ENCODE data around the gene FLRT2.

FLRT2 gene

GRCh38 chr14:85529803-85530574, at the start of gene FLRT2:
Gene FLRT2, plus strand, starts transcription at chr14:85530144. Its CDS starts 91,371 bp downstream, at chr14:85621515.
- no peak for DNase-seq

GRCh38 chr14:85481471-85481870, 48.5 kb upstream of the FLRT2 start:
- no peak for DNase-seq

- DNase-seq = no peak
Observed at GRCh38 chr14:85482552-85482951, 47.4 kb upstream of the FLRT2 start.

- no peak for DNase-seq
Observed at GRCh38 chr14:85483037-85483436, 46.9 kb upstream of the FLRT2 start.

- no peak for DNase-seq
Observed at GRCh38 chr14:85483652-85484051, 46.3 kb upstream of the FLRT2 start.

- no peak for DNase-seq
Observed at GRCh38 chr14:85487215-85487614, 42.7 kb upstream of the FLRT2 start.

- DNase-seq = no peak
Observed at GRCh38 chr14:85501751-85502150, 28.2 kb upstream of the FLRT2 start.

- DNase-seq = no peak
Observed at GRCh38 chr14:85508863-85509262, 21.1 kb upstream of the FLRT2 start.

GRCh38 chr14:85512451-85512850, 17.5 kb upstream of the FLRT2 start:
- no peak for DNase-seq

- no peak for DNase-seq
Observed at GRCh38 chr14:85514487-85514886, 15.5 kb upstream of the FLRT2 start.

- no peak for DNase-seq
Observed at GRCh38 chr14:85516239-85517113, 13.5 kb upstream of the FLRT2 start.

- DNase-seq = no peak
Observed at GRCh38 chr14:85517114-85517688, 12.7 kb upstream of the FLRT2 start.

GRCh38 chr14:85519661-85520305, 10.2 kb upstream of the FLRT2 start:
- peak; percentile 14 for DNase-seq

- DNase-seq = no peak
Observed at GRCh38 chr14:85520581-85520980, 9.4 kb upstream of the FLRT2 start.

- no peak for DNase-seq
Observed at GRCh38 chr14:85523624-85524023, 6.3 kb upstream of the FLRT2 start.

GRCh38 chr14:85527006-85527405, 2.9 kb upstream of the FLRT2 start:
- no peak for DNase-seq

GRCh38 chr14:85527445-85528035, 2.4 kb upstream of the FLRT2 start:
- DNase-seq = no peak

GRCh38 chr14:85528080-85528896, 1.7 kb upstream of the FLRT2 start:
- DNase-seq = peak; percentile 73

GRCh38 chr14:85528897-85529631, 880 bp upstream of the FLRT2 start:
- no peak for DNase-seq

GRCh38 chr14:85530626-85531025, 682 bp downstream of the FLRT2 start:
- DNase-seq = no peak

- no peak for DNase-seq
Observed at GRCh38 chr14:85531141-85531586, 1.2 kb downstream of the FLRT2 start.
